Stimulated activated CD4-positive, alpha-beta T cell treated with anti-CD3 and anti-CD28 coated beads, Interleukin-2, amount 100 ng/mL, for 48 hours (primary cell): ENCODE results near the gene SCNN1G.
"Not testable (repeated sequence)": the region's sequence is repeated elsewhere in the genome, so short reads cannot be mapped to it uniquely, and the experiment has no call there.

Experiments
- DNase-seq, 2 donors: peaks; one replicate each; pipeline ENCODE4 v3.0.0-alpha.2; 2020

Gene SCNN1G, protein sequence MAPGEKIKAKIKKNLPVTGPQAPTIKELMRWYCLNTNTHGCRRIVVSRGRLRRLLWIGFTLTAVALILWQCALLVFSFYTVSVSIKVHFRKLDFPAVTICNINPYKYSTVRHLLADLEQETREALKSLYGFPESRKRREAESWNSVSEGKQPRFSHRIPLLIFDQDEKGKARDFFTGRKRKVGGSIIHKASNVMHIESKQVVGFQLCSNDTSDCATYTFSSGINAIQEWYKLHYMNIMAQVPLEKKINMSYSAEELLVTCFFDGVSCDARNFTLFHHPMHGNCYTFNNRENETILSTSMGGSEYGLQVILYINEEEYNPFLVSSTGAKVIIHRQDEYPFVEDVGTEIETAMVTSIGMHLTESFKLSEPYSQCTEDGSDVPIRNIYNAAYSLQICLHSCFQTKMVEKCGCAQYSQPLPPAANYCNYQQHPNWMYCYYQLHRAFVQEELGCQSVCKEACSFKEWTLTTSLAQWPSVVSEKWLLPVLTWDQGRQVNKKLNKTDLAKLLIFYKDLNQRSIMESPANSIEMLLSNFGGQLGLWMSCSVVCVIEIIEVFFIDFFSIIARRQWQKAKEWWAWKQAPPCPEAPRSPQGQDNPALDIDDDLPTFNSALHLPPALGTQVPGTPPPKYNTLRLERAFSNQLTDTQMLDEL

DNA sequence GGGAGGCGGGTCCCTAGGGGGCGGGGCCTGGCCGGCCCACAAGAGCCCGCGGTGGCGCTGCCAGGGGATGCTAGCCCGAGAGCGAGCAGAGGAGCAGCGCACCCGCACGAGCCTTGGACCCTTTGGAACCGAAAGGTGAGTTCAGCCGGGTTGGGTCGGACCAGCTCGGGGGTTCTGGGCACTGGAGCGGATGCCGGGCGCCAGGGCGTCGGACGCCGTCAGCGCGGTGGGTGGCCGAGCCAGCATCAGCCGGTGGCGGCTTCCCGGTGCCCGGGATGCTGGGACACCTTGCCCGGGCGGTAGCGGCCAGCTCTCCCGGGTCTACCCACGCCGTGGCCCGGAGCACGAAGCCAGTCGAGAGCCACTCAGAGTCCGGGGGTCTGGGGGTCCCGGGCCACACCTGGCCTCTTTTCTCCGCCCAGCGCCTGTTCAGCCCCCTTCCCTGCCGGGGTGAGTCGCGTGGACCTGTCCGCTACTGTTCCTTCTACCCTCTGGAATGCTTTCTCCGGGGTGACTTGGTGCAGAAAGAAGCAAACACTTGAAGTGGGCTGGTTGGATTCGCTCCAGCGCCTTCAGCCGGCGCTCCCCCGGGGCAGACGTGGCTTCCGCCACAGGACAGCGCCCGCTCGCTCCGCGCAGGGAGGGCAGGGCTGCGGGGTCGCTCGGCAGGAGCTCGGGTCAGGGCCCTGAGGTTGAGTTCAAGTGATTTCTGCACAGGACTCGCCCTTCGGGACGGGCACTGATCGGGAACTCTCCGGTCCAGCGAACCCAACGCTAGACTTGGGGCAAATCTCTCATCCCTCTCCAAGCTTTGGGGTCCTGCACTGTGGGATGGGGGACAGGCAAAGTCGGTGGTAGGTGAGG lies at the start of gene SCNN1G:
Gene SCNN1G, plus strand, starts transcription at position 67 of the 864 bp plus-strand sequence. CDS start 3,527 bp downstream, outside the sequence.
- no peak for DNase-seq

DNA sequence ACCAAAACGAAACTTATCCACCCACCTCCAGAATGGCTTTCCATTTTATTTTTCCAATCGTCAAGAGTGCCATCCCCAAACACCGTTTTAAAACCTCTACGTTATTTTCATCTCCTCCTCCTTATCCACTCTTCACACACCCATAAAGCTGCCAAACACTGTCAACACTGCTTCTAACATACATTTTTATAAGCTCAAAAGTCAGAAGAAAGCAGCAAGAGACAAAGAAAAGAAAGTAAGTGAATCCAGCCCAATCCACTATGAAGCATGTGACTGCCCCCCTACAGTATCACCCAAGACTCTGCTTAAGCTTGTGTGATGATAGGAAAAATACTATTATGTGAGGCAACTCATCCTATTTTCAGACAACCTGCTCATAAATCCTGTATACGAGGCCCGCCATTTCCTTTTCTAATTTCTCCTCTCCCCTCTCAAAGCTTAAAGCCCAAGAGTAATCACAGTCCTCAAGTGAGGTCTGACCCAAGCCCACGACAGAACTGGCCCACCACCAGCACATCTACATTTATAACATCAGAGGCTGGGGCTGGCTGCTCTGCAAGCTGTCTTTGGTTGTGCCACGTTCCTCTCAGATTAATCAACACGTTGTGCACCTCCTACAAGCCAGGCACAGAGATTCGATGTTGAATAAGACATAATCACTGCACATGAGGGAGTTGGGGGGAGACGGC lies 49.6 kb upstream of the SCNN1G start:
- DNase-seq, result no peak

DNA sequence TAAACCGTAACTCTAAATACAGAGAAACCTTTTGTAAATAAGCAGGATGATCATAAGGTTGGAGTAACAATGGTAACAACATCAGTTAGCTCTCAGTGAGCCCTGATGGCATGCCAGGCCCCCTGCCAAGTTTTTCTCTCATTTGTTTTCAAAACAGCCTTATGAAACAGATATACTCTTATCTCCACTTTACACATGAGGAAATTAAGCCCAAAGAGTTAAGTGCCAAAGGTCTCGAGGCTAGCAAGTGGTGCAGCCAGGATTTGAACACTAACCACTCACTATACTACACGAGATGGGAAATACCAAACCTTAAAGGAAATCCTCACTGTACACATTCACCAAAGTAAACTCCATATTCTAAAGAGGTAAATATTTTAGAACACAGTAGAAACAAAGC lies 48.3 kb upstream of the SCNN1G start:
- no peak for DNase-seq

DNA sequence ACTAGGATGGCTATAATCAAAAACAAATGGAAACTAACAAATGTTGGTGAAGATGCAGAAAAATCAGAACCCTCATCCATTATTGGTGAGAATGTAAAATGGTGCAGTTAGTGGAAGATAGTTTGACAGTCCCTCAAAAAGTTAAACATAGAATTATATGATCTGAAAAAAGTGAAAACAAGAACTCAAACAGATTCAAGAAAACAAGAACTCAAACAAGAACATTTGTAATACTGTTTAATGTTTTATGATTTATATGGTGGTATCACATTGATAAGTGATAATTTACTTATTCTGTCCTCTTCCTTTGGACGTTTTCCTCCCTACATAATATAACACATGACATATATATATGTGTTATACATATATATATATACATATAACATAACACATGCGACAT lies 45.3 kb upstream of the SCNN1G start:
- DNase-seq, result no peak

DNA sequence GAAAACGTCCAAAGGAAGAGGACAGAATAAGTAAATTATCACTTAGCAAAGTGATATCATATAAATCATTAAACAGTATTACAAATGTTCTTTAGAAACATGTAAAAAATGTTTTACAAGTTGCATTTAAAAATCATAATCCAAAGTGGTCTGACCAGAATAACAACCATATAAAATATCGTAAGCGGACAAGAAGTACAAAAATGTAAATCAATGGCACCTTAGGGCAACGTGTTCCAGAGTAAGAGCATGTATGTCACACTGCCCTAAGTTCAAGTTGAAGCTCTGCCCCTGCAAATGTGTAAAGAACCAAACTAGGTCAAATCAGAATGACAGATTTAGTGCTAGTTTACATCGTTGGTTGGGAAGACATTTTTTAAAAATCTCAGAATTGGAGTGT lies 44.7 kb upstream of the SCNN1G start:
- no peak for DNase-seq

DNA sequence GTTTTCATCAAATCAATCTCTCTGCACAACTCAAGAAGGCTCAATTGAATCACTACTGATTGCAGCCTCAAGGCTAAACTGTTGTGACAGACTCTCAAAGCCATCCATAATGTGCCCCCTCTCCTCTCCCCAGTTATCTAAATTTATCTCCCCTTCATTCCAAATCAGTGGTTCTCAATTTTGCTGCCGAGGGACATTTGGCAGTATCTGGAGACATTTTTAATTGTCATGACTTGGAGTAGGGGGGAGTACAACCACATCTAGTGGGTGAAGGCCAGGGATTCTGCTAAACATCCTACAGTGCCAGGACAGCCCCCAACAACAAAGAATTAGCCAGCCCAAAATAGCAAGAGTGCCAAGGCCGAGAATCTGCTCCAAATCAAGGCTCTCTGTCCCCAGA lies 42.4 kb upstream of the SCNN1G start:
- DNase-seq, result no peak

DNA sequence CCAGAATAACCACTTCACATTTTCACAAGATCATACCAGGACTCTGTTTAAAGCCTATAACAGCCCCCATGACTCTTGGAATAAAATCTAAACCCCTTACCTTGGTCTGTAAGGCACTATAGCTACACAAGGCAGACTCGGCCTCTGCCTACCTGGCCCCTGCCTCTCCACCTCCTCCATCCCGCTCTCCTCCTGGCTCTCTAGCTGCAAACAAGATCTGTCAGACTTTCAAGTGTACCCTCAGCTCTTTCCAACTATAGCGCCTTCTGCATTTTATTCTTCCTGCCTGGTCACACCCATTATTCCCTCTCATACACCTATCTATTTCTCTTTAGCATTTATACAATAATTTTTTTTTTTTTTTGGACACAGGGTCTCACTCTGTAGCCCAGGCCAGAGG lies 41.5 kb upstream of the SCNN1G start:
- no peak for DNase-seq

DNA sequence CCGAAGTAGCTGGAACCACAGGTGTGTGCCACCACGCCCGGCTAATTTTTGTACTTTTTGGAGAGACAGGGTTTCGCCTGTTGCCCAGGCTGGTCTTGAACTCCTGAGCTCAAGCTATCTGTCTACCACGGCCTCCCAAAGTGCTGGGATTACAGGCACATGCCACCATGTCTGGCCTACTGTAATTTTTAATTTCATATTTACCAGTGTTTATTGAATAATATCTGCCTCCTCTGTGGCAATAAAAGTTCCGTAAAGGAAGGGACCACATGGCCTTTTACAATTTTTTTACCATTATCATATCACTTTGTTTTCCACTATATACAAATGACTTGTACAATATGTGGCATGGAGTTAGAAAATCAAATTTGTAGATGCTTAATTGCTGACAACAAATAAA lies 41.0 kb upstream of the SCNN1G start:
- DNase-seq, result no peak

DNA sequence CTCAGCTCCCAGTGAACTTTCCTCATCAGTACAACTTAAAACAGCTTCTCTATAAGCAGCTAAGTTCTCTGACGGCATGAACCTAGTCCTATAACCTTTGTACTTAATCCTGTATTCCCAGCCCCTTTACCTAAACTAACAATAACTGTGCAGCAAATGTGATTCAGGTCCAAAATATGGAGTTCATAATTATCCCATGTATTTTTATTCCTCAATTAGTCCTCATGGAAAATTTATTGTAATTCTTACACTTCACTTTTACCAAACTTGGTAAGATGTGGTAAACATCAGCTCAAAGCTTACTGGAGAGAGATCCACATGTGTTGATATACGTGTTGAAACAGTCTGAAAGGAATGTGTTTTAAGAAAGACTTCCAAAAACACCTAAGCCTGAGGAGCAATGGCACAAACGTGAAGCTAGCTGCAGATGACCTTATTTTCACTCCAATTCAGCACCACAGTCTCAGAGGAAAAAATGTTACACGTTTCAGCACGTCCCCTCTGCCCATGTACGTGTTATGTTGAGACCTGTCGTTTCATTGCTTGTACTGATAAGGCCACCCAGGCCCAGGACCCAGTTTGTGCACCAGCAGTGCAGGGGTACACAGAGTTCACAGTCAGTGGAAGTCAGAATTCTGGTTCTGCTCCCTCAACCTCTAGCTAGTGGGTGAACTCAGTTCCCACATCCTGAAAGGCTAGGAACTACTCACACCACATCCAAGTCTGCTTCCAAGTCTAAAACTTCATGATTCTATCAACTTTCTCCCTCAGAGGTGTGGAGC lies 40.4 kb upstream of the SCNN1G start:
- DNase-seq, result no peak

DNA sequence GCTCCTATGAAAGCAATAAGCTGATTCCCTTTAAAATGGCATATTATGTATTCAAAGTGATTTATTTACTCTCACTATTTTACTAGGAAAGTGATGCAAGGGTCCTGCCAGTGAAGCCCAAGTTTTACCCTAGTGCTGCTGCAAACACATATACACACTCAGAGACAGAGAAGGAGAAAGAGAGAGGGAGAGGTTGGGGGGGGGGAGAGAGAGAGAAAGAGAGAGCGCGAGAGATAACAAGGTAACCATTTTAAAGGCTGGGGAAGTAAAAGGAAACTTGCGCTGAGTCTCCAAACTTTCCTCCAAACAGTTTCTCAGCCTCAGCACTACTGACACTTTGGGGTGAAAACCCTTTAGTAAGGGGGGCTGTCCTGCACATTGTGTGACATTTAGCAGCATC lies 39.2 kb upstream of the SCNN1G start:
- no peak for DNase-seq

DNA sequence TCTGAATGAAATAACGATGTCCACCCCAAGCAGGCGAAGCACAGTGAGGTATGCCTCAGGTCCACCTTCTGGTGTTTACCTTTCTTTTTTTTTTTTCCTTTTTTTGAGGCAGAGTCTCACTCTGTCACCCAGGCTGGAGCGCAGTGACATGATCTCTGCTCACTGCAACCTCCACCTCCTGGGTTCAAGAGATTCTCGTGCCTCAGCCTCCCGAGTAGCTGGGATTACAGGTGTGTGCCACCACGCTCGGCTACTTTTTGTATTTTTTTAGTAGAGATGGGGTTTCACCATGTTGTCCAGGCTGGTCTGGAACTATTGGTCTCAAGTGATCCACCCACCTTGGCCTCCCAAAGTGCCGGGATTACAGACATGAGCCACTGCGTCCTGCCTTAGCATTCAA lies 38.2 kb upstream of the SCNN1G start:
- DNase-seq, result not testable (repeated sequence)

DNA sequence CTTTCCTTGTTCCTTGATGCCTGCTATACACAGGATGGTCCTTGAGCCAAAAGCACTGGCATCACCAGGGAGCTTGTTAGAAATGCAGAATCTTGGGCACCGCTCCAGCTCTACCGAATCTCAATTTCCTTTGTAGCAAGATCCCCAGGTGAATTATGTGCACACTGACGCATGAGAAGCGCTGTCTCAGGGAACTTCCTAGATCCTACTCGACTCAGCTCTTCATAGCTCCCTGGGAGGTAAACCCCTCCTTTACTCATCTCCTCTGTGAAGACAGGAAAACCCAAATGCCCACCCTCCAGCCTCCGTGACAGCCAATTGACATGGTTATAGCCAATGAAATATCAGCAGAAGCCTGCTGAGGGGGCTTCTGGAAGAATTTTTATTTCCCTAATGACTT lies 37.4 kb upstream of the SCNN1G start:
- DNase-seq, result no peak

DNA sequence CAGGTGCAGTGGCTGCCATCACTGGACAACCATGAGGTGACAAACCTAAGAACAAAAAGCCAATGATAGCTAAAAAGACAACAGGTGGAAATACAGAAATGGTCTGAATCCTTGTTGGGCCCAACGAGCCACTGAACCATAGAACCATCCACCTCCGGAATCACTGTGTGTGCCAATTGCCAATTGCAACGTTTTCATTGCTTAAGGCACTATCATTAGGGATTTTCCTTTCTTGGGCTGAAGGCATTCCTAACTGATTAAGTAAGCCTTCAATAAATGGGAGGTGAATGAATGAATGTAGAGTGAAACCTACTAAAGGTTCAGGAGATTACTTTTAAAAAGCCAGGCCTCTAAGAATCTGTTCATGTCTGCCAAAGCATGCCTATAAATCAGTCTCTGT lies 36.9 kb upstream of the SCNN1G start:
- no peak for DNase-seq

DNA sequence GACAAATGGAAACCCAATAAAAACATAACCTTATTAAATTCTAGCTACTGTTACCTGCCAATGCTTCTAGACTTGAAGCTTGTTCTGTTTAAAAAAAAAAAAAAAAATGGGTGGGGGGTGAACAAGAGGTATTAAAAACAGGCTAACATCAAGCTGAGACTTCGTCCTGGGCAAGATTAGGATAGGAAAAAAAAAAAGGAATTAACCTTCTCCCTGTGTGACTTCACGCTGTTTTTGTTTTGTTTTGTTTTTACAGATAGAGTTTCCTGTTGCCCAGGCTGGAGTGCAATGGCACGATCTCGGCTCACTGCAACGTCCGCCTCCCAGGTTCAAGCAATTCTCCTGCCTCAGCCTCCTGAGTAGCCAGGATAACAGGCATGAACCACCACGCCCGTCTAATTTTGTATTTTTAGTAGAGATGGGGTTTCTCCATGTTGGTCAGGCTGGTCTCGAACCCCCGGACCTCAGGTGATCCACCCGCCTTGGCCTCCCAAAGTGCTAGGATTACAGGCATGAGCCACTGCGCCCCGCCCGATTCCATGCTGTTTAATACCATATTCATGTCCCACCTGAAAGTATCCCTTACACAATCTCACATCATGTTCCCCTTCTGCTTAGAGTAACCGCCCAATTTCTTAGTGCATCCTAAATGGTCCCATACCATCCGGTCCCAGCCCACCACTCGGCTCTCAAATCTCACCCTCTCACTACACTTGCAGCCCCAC lies 35.5 kb upstream of the SCNN1G start:
- DNase-seq, result no peak

DNA sequence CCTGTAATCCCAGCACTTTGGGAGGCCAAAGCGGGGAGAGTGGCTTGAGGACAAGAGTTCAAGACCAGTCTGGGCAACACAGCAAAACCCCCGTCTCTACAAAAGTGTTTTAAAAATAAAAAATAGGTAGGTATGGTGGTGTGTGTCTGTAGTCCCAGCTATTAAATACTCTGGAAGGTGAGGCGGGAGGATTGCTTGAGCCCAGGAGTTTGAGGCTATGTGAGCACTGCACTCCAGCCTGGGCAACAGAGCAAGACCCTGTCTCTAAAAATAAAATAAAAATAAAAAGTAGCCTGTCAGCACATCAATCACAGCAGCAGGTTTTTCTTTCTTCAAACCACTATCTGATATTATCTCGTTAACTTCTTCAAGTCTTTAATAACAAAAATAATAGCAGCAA lies 34.9 kb upstream of the SCNN1G start:
- no peak for DNase-seq

DNA sequence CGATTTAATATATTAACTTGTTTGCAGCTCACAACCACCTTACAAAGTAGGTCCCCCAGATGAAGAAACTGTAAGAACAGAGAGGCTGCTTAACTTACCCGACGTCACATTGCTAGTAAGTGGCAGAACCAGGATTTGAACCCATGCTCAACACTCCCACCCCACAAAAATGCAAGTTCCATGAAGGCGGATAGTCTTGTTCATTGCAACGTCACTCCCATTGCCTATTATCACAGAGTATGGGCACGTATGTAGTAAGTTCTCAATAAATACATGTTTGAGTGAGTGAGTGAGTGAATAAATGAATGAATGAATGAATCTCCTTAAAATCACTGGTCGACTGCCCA lies 34.4 kb upstream of the SCNN1G start:
- no peak for DNase-seq

DNA sequence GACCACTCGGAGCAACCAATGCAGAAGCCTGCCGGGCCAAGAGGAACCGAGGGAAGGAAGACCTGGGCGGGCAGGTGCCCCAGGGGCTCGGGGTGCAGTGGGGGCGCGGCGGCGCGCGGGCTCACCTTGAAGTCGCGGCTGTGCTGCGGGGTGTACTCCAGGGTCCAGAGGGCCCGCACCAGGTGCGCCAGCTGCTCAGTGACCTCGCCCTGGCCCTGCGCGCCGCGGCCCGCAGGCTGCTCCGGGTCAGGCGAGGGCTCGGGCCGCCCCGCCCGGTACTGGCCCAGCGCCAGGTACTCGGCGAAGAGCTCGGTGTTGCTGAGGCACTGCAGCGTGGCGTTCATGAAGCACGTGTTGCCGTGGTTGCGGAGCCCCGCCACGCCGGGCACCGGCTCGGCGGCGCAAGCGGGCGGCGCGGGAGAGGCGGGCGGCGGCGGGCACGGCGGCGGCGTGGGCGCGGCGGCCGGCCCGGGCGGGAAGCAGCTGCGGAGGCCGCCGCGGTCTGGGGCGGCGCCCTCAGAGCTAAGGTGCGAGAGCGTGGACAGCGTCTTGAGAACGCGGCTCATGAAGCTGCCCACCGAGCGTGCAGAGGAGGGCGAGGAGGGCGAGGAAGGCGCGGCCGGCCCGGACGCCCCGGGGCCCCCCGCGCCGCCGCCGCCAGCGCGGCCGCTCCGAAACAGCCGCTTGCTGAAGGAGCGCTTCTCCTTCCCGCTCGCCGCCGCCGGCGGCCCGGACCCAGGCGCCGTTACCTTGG lies 33.9 kb upstream of the SCNN1G start:
- DNase-seq, result peak; percentile 40 to 42

DNA sequence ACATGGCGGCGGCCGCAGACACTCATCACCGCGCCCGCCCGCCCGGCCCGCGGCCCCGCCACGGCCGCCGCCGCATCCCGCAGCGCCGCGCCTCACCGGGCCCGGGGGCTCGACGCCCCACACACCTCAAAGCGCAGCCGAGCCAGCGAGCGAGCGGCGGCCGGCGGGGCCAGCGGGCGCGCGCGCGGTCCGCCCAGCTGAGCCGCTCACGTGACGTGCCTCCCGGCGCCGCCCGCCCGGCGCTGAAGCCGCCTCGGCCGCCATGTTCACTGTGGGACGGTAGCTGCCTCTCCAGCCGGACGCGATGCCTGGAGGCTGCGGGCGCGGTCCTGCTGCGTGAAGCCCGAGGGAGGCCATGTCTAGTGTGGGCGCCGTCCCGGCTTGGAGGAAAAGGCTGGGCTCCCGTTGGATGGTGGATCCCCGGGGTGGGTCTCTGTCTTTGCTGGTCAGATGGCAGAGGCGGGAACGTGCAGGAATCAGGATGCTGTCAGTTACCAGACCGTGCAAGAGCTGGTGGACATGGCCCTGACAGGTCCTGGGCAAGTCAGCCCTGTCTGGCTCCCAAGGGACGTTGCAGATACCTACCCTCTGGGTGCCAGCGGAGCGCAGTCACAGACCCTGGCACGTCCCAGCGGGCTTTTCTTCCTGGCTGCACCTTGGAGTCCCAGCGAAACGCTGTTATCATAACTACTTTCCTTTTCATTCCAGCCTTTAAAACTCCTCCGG lies 33.1 kb upstream of the SCNN1G start, which contains the start of gene USP31:
Gene USP31, minus strand, starts transcription at position 186 of the 726 bp plus-strand sequence. Its CDS starts 182 bp downstream, at position 4.
- peak; percentile 82 to 87 for DNase-seq

DNA sequence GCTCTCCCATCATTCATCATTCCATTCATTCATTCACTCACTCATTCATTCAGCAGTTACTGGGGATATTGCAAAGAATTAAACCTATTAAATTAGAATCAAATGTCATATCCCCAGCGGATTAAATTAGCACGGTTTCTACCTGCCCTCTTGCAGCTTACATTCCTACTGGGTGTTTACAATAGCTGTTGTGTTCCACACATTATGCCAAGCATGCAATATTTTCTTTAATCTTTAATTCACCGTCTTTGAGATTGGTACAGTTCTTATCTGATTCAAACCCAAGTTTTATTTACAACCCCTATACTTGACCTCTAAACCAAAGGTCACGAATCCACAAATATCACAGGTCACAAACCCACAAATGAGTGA lies 32.6 kb upstream of the SCNN1G start:
- no peak for DNase-seq
